Transverse colon (tissue), 4 donors: ENCODE results near the gene GSG1L2. TPM values are rescaled to one million over a fixed set of nuclear protein-coding genes. Genes with fewer than 3 reads are reported as not detected.

Experiments used
- DNase-seq: peaks from one replicate; pipeline ENCODE4 v3.0.0-alpha.2; 2019
- H3K27ac ChIP-seq, 4 donors: fragments of 200-600 bp; sonication (generic); 2 replicates each; pipeline ENCODE4 v1.5.1; 2016 to 2018; ENCODE audit warnings: inconsistent platforms in 4 of 4
- H3K27me3 ChIP-seq: fragments of 200-600 bp; sonication (generic); 2 replicates; pipeline ENCODE4 v1.5.1; 2017; ENCODE audit warnings: inconsistent platforms
- H3K36me3 ChIP-seq, 4 donors: fragments of 200-600 bp; sonication (generic); 2 replicates each; pipeline ENCODE4 v1.5.1; 2017 to 2019; ENCODE audit warnings: inconsistent platforms in 4 of 4
- H3K4me1 ChIP-seq, 4 donors: fragments of 200-600 bp; sonication (generic); 2 replicates each; pipeline ENCODE4 v1.5.1; 2017 to 2020; ENCODE audit warnings: inconsistent platforms in 4 of 4
- H3K4me3 ChIP-seq, 4 donors: fragments of 200-600 bp; sonication (generic); 1 replicate in 1 of 4; 2 replicates in 3 of 4; pipeline versions ENCODE4 v1.5.1 to v1.6.1; 2017 to 2019; ENCODE audit warnings: inconsistent platforms in 4 of 4
- H3K9me3 ChIP-seq, 2 donors: fragments of 200-600 bp; sonication (generic); 2 replicates each; pipeline ENCODE4 v1.5.1; 2017 to 2019; ENCODE audit warnings: inconsistent platforms in 2 of 2
- CTCF ChIP-seq, 5 experiments: fragments of 200-600 bp in 3 of 5; fragments of 450-650 bp in 2 of 5; sonication (generic) in 3 of 5; IDR thresholded peaks; 1 replicate in 2 of 5; 2 replicates in 3 of 5; pipeline ENCODE4 v1.5.1; 2016 to 2017; ENCODE audit warnings: antibody characterized with exemption in 5 of 5, inconsistent platforms in 3 of 5, mild to moderate bottlenecking in 2 of 5, moderate library complexity in 1 of 5
- EP300 ChIP-seq: sonication (generic); formaldehyde crosslinking; IDR thresholded peaks from one replicate; pipeline ENCODE4 v1.6.1; 2017; ENCODE audit warnings: antibody characterized with exemption, low read depth
- POLR2A ChIP-seq: fragments of 450-650 bp; IDR thresholded peaks from one replicate; pipeline ENCODE4 v1.6.1; 2016; ENCODE audit warnings: antibody characterized with exemption, mild to moderate bottlenecking, moderate library complexity
- POLR2AphosphoS5 ChIP-seq, 3 donors: sonication (generic); formaldehyde crosslinking; IDR thresholded peaks; one replicate each; pipeline ENCODE4 v1.6.1; 2016; ENCODE audit warnings: antibody characterized with exemption in 3 of 3
- WGBS, 2 donors: methylation state at CpG; one replicate each; pipeline ENCODE4 v1.1.5; 2018; ENCODE audit warnings: low coverage in 1 of 2; 5-methylcytosine and 5-hydroxymethylcytosine counted together
- in situ Hi-C, 4 donors: fragments of 200-750 bp; cut with MboI; loops; one replicate each; pipeline versions ENCODE4 v1.15.0 to v1.15.1; 2017; ENCODE audit warnings: low sequenced_read_pairs in 3 of 4, low pct_ligation_motif_present in 1 of 4, low pct_unique_long_range_greater_than_20kb in 1 of 4
- intact Hi-C: fragments of 100-400 bp; cut with DNase I; formaldehyde crosslinking; loops from one replicate; pipeline ENCODE4 v1.15.1; 2023; ENCODE audit warnings: low total_unique reads
- total RNA-seq, 4 donors: library from RNA; depleted of rRNA; stranded (reverse); fragments of >200 nt; gene quantifications; one replicate each; pipeline ENCODE4 v1.1.0, GENCODE V29; 2016

The GSG1L2 gene
- total RNA-seq, 4 donors from 2014 or later: not detected

- peaks cover 9 to 43% (median 16%) of the 10 kb centered on the region in 4 donors for H3K4me1 ChIP-seq
- H3K4me3 ChIP-seq: no peak overlapping the region
- in situ Hi-C loops: no loop called here
- H3K27me3 ChIP-seq: no peaks in the 10 kb centered on the region
- TF ChIP-seq CTCF (IDR thresholded peaks at IDR 0.05): no peak
- peak in 2 of 3 donors; percentile 51 to 52 for TF ChIP-seq POLR2AphosphoS5 (IDR thresholded peaks at IDR 0.05)
- no peak for TF ChIP-seq EP300
- no peak for TF ChIP-seq POLR2A
- H3K9me3 ChIP-seq: no peaks in the 10 kb centered on the region
- intact Hi-C loops: no loop called here
- WGBS, 2 donors: 53 to 65% methylated on average over 2 to 14 of the region's 14 CpGs
- H3K27ac ChIP-seq: peak overlapping the region; percentile 75 to 92 (median 80)
- no peaks in the 10 kb centered on the region for H3K36me3 ChIP-seq
- peak; percentile 52 for DNase-seq
Observed at GRCh38 chr17:9842057-9842758, 20.3 kb upstream of the GSG1L2 start.

DNA sequence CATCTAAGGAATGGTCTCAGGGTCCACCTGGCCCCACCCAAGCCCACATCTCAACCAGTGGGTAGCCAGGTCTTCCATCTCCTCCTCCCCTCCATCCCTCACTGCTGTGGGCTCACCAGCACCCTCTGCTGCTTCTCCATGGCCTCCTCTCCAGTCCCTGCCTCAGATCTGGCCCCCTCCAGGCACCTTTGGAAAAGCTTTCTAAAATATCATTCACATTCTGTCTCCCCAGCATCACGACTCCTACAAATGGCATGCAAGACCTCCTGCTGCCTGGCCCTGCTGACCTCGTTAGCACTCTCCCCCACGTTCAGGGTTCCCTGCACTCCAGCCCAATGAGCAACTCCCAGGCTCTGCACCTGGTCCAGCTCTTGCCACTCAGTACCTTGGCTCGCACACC, 17.6 kb upstream of the GSG1L2 start:
- H3K9me3 ChIP-seq: no peaks in the 10 kb centered on the region

GRCh38 chr17:9837551-9838471, 15.9 kb upstream of the GSG1L2 start:
- Histone ChIP-seq H3K36me3 (no peaks in the 10 kb centered on the region), H3K4me3 (no peak overlapping the region), H3K27me3 (no peaks in the 10 kb centered on the region), H3K9me3 (no peaks in the 10 kb centered on the region), H3K27ac (peak overlapping the region; percentile 53 to 78 (median 66)), H3K4me1 (peaks cover 9 to 38% (median 15%) of the 10 kb centered on the region in 4 donors)
- DNase-seq: peak; percentile 17
- WGBS, 2 donors: 64 to 67% methylated on average over 9 to 11 of the region's 11 CpGs
- intact Hi-C loops (no loop called here), in situ Hi-C loops (no loop called here)
- TF ChIP-seq POLR2A (no peak), POLR2AphosphoS5 (IDR thresholded peaks at IDR 0.05) (peak in 2 of 3 donors; percentile 58 to 68), CTCF (IDR thresholded peaks at IDR 0.05) (no peak), EP300 (no peak)

More for the DNA sequence above, 17.6 kb upstream of the GSG1L2 start:
- Histone ChIP-seq H3K27ac (peak overlapping the region in 2 of 4 donors; percentile 0 to 32), H3K27me3 (no peaks in the 10 kb centered on the region), H3K4me1 (peaks cover 9 to 45% (median 16%) of the 10 kb centered on the region in 4 donors), H3K36me3 (no peaks in the 10 kb centered on the region), H3K4me3 (no peak overlapping the region)
- no peak for DNase-seq
- WGBS, 2 donors: 55 to 63% methylated on average over 4 of the region's 4 CpGs
- TF ChIP-seq EP300 (no peak), POLR2A (no peak), POLR2AphosphoS5 (IDR thresholded peaks at IDR 0.05) (no peak), CTCF (IDR thresholded peaks at IDR 0.05) (no peak)
- intact Hi-C loops (no loop called here), in situ Hi-C loops (no loop called here)

- in situ Hi-C loops: no loop called here
- no peak for DNase-seq
- Histone ChIP-seq H3K9me3 (no peaks in the 10 kb centered on the region), H3K4me3 (no peak overlapping the region), H3K27ac (no peak overlapping the region), H3K36me3 (no peaks in the 10 kb centered on the region), H3K4me1 (peaks cover 0 to 16% (median 8%) of the 10 kb centered on the region in 4 donors), H3K27me3 (no peaks in the 10 kb centered on the region)
- WGBS, 2 donors: 93 to 97% methylated on average over 3 to 4 of the region's 4 CpGs
- intact Hi-C loops: no loop called here
- TF ChIP-seq CTCF (IDR thresholded peaks at IDR 0.05) (no peak), POLR2AphosphoS5 (IDR thresholded peaks at IDR 0.05) (no peak), EP300 (no peak), POLR2A (no peak)
Observed at GRCh38 chr17:9833922-9834321, 12.0 kb upstream of the GSG1L2 start.
